Stimulated activated CD8-positive, alpha-beta memory T cell treated with anti-CD3 and anti-CD28 coated beads, Interleukin-2, amount 100 ng/mL, for 48 hours (primary cell): ENCODE data around the gene CYP27C1.

ENCODE experiments used
- DNase-seq, 2 donors: peaks; one replicate each; pipeline ENCODE4 v3.0.0-alpha.2; 2020; ENCODE audit warnings: low read depth in 2 of 2

The CYP27C1 gene

DNA sequence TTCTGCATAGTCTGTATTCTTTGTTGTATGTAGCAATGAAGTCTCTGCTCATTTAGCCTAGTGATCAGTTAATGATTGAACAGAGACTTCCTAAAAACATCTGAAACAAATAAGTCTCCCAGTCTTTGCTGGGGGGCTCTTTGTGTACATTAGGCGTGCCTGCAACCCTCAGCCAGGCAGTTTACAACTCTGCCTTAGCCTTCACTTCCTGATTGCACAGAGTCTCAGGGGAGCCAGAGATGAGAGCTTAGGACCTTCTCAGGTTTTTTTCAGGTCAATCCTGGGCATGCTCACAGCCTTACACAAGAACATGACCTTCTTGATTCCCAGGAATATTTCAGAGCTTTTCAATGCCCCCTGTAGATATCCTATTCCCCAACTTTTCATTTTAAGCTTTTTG, 69.1 kb downstream of the CYP27C1 start:
- DNase-seq, result no peak

DNA sequence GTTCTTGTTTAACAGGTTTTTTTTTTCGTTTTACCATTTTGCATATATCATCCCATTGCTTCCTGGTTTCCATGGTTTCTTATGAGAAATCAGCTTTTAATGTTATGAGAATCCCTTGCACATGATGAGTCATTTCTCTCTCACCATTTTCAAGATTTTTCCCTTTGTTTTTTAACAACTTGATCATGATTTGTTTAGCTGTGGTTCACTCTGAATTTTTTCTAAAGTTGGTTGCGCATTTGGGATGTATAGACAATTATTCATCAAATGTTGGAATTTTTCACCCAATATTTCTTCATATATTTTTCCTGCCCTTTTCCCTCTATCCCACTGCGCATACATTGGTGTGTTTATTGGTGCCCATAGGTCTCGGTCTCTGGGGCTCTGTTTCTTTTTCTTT, 70.7 kb downstream of the CYP27C1 start:
- no peak for DNase-seq

DNA sequence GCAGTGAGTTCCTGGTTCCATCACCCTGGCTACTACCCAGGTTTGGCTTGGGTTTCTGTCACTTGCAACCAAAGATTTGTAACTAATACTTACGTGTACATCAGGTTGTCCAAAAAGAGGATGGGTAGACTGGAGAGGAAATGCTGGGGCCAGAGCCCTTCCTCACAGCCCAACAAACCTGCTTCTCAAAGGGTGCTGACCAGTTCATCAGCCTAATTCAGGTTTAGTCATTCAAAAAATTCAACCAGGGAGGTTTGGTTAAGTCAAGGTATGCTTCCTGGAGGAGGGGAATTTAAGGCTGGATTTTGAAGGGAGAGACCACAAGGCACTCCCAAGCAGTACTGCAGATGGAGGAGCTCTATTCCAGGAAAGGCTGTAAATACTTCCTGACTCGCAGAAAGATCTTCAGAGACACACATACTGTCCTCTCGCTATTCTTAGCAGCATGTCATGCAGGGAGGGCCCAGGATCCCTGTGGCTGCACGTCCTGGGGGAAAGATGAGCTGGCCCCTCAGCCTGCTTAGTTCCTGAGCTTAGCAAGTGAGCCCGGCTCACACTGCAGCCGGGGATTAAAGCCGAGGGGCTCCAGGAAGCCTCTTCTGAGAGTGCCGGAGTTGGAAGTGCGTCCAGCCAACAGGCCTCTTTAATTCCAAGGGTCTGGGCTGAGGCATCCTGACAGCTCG, 73.1 kb downstream of the CYP27C1 start:
- DNase-seq, result no peak

DNA sequence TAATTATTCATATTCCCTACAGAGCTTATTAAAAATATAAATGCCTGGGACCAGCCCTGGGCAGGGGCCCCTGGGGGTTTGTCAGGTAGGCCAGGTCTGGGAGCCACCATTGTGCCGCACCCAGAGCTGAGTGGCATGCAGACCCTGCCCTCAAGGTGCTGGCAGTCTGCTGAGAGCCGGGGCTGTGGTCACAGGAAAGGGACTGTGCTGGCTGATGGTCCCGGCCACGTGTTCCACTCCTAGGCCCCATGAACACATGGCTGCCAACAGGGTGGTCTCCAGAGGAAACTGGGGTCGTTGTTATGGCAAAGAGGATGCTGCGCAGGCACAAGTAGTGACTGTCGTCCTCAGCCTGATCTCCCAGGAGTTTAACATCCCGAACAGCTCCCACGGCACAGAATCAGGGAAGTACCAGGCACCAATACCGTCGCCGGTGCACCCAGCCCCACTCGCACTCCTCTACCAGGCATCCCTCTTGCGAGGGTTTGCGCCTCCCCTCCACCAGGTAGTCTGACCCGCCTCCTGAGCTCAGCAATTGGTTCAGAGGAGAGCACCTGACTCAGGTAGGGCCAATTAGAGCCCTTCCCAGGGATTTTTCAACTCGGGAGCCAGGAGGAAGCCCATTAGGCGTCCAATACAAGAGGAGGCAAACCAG, 73.9 kb downstream of the CYP27C1 start:
- DNase-seq, result no peak

DNA sequence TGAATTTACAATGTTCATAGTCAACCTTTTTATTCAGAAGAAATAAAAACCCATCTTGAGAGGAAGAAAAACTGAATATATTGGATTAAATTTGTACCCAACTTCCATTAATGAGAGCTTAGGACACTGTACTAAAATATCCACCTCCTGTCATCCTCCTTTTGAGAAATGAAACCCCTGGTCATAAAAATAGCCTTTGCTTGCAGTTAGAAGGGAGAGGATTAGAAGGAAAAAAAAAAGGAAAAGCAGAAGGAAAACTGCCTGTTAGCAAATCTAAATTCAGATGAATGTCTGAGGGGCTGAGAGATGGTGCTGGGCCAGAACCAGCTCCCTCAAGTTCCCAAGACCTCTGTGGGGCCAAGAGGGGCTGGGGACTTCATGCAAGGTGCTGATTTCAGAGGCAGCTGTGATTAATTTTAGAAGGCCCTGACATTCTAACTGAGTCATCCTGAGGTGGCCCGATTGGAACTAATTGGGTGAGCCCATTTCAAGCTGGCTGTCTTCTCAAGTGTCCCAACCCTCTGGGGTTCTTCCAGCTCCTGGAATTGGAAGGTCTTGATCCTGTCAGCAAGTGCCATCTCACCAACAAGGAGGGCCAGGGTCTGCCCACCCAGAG, 74.7 kb downstream of the CYP27C1 start:
- DNase-seq, result no peak

DNA sequence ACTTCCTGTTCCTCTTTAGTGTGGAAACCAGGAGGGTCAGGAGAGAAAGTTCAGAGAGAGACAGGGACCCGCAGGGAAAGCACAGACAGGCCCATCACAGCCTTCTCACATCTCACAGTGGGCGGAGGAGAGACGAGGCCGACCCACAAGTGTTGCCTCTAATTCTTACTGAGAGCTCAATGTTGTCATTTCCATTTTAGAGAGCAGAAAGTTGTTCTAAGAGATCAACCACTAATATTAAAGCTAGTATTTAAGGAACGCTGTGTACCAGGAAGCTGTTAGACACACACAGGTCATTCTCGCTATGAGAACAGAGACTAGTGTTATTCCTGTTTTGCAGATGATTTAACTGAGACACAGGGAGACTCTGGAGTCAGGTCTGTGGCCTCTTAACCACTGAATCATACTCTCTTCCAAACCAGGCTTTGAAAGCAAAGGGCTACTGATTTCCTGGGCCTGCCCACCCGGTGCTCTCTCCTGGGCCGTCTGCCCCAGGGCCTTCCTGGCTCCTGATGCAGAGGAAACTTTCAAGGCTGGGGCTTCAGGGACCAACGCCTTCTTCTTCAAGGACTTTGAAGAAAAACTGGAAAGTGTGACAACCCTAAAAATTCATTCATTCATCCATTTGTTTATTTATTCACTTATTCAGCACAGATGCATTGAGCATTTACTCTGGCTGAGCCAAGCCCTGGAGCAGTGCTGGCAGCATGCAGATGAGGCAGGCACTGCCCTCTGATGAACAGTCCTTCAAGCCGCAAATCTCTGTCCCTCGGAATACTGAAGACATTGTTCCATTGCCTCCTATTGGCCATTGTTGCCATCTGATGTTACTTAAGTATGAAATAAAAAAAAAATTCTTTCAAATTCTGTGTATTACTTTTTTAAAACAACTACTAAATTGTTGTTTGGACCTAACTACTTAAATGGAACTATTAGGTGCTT, 76.0 kb downstream of the CYP27C1 start:
- no peak for DNase-seq

DNA sequence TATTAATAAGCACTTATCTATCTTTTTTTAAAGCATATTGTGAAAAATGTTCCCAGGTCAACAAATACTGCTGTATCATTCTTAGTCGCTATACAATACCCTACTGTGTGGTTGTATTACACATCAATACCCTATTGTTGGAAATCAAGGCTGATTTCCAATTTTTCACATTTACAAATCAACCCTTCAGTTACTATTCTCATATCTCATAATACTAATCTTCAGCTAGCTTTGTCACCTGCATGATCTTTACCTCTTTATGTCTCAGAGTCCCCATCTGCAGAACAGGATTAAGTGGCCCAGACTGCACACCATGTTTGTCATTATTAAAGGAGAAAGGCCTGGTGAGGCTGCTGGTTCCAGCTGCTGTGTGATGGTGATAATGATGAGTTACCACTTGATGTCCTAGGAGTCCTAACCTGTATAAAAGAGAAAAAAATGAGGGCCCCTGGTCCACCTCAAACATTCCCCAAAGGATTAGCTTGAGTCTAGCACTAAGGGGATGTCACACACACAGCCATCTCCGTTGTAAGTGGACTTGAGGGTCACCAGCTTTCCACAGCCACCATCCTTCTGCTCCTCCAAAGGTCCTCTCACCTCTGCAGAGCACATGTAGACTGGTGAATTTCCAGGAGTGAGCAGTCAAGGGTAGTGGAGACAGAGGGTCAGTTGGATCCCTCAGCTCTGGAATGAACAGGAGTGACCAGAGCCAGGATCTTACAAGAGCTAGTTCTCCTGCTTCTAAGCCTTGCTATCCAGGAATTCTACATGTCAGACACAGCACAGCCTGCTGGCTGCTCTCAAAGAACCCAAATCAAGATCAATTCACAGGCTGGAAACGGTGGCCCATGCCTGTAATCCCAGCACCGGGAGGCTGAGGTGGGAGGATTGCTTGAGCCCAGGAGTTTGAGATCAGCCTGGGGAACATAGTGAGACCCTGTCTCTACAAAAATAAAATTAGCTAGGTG, 77.2 kb downstream of the CYP27C1 start:
- DNase-seq, result no peak

DNA sequence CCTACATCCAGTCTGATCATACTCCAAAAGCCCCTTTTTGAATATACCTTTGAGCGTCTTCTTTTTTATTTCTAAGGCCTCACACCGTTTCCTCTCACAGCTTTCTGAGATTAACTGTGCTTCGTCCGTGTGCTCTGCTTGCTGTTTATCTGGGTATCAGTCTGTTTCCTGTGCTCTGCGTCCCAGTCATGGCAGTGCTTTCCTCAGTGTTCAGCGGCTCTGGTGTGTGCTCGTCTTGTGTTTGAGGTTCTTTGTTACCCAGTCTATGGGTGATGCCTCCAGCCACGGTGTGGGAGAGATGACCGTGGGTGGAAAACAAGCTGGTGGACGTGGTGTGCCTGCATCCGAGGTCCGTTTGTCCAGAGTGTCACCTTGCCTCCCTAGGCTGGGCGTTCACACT, 79.6 kb downstream of the CYP27C1 start:
- no peak for DNase-seq

DNA sequence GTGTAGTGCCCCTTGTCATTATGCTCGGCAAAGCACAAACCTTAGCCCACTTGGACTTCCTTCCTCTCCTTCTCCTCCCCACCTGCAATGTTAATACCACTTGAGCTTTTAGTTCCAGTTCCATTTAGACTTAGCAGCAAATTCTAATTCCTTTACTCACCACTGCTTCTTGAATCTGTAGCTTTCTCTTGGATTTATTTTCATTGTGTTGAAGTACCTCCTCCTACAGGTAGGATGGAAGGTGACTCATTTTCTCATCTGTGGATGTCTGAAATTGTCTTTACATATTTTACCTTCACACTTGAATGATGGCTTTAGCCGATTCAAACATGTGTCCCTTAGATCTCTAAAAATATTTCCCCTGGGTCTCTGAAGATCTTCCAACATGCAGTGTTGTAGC, 80.3 kb downstream of the CYP27C1 start:
- no peak for DNase-seq

DNA sequence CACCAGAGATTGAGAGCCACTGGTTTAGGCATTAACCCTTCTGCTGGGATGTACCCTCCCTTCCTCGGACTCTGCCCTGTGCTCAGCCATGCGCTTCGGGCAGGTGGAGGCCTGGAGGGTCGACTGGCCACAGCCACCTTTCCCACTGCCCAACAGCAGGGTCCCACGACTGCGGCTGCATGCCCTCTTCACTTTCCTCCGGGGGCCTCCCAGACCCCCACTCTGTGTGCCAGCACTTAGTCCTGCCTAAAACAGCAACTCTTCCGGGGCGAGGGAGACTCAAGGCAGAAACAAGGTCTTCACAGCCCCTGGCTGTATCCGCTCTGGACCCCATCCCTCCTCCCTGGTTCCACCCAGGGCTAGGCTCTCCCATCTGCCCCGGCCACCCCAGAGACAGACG, 81.8 kb downstream of the CYP27C1 start:
- DNase-seq, result no peak

DNA sequence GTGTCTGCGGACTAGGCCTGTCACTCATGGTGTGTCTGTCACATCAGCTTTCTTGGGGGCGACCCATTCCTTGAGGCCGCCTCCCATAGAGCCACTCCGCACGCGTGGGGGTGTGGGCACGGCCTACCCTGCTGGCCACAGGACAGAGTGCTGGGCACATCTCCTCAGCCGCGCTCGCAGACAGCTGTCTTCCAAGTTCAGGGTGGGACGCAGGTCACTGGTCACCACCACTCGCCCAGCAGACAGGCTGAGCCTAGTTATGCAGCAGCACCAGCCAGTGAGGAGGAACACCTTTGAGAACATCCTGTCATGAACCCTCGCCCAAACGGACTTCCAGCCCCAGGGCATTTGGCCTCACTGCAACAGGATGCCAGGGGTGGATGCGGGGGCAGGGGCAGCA, 82.4 kb downstream of the CYP27C1 start:
- no peak for DNase-seq

DNA sequence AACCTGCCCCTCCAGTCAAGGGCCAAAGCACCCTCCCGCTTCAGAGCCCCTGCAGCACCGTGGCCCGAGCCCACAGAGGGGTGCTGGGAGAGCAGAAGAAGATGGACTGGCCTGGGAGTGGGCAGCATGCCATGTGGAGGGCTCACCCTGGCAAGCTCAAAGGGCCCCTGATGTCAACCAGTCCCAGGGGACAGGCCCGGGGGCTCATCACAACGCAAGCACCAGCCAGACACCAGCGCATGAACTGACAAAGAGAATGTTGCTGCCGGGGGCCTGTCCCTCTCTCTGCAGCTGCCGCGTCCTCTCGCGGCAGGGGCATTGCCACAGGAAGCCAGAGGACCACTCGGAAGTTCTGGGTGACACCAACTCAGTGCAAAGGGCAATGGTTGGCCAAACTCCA, 82.9 kb downstream of the CYP27C1 start:
- no peak for DNase-seq

DNA sequence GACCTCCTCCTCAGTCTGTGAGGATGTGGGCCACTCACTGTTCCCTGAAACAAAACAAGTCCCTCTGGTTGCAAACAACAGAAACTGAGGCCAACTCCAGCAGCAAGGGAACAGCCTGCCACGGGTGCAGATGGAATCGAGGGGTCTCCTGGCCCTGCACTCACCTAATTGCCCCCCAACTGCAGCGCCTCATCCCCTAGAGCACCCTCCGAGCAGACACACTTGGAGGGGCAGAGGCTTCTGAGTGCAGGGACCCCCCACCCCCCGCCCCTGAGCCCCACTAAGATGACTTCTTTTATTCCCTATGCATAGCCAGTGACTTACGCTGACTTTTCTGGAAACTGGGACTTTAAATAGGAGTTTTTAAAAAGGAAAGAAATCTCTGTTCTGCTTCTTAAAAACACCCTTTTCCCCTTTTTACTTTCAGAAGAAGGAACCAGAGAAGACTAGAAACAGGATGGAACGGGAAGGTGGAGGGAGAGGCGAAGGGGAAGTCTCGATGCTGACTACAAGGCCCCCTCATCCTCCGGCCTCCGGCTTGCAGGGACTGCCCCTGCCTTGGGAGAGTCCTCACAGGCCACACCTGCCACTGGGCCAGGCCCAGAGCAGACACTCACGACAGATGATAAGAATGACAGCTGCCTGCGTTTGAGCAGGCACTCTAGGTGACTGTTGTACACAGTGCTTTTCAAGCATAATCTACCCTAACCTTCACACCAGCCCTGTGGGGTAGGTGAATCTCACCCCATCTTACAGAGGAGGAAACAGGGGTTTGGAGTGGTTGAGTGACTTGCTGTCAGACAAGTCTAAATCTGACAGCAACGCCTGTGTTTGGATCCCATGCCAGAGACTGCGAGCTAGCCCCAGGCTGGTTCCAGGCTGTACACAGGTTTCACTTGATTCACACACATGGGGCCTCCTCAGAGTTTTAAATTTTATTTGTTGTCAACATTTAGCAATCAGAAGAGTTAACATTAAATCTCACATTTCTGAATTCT, 85.0 kb downstream of the CYP27C1 start:
- no peak for DNase-seq

DNA sequence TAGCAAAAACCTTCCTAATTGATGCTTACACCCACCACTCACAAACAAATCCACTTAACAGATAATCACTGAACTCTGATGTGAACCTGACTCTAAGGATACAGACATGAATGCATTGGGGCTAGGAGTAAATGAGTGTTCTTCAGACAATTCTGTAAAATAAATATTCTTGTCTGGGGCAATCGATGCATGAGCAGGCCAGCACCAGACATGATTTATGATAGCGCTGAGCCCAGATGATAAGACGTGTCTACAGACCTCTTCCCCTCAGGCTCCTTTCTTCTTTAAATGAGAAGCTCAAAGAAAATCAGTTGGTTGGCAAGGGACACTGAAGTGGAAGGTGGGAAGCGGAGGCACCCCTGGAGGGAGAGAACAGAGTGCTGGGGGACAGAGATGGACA, 85.9 kb downstream of the CYP27C1 start:
- DNase-seq, result no peak
